PC-3 (cell line): ENCODE data around the gene MT1B. TPM values are rescaled to one million over a fixed set of nuclear protein-coding genes. Genes with fewer than 3 reads are reported as not detected.
A peak's percentile ranks its signal among the peaks of the same experiment; 100 is the strongest.

Source experiments
- ATAC-seq: fragments of 200-7000 bp; cut with Tn5 transposase; 2 replicates; pipeline ENCODE4 v1.9.1; 2020; ENCODE audit warnings: mild to moderate bottlenecking, moderate library complexity
- BruUV-seq: library from RNA; stranded (reverse); fragments of 400-500 nt; replicated peaks from 2 replicates; lab custom pipeline; 2021; lab: Mats Ljungman, UMichigan
- CTCF ChIA-PET: fragments of 300-600 bp; sonication (Branson Sonifier 250); formaldehyde crosslinking; loops from one replicate; lab custom pipeline; 2022; ENCODE audit warnings: antibody characterized with exemption; lab: Charles Lee
- POLR2A ChIA-PET: fragments of 300-600 bp; sonication (Branson Sonifier 250); formaldehyde crosslinking; loops from one replicate; lab custom pipeline; 2022; ENCODE audit warnings: antibody characterized with exemption; ENCODE audit not compliant: unreplicated experiment; lab: Charles Lee
- DNase-seq: peaks from one replicate; pipeline ENCODE4 v3.0.0-alpha.2; 2015
- H2AFZ ChIP-seq: fragments of 300-600 bp; sonication (generic); 2 replicates; pipeline ENCODE4 v1.6.0; 2016; ENCODE audit warnings: antibody characterized with exemption, low read length
- H3F3A ChIP-seq: fragments of 300-600 bp; sonication (generic); one replicate; pipeline ENCODE4 v1.6.0; 2017; ENCODE audit warnings: antibody characterized with exemption, low read length, control low read depth, mild to moderate bottlenecking; ENCODE audit not compliant: unreplicated experiment
- H3K27ac ChIP-seq: fragments of 300-600 bp; sonication (generic); 2 replicates; pipeline ENCODE4 v1.5.1; 2016; ENCODE audit warnings: mild to moderate bottlenecking, low read length
- H3K27me3 ChIP-seq: fragments of 300-600 bp; sonication (generic); 2 replicates; pipeline ENCODE4 v1.6.1; 2016; ENCODE audit warnings: low read length, mixed read lengths
- H3K36me3 ChIP-seq: fragments of 300-600 bp; sonication (generic); 2 replicates; pipeline ENCODE4 v1.6.1; 2016; ENCODE audit warnings: low read depth, mixed run types, low read length, mixed read lengths
- H3K4me1 ChIP-seq: fragments of 300-600 bp; sonication (generic); 2 replicates; pipeline ENCODE4 v1.5.1; 2016; ENCODE audit warnings: low read length; ENCODE audit not compliant: insufficient read depth
- H3K4me2 ChIP-seq: fragments of 300-600 bp; sonication (generic); 2 replicates; pipeline ENCODE4 v1.6.0; 2016; ENCODE audit warnings: low read length
- H3K4me3 ChIP-seq: fragments of 300-600 bp; sonication (generic); 2 replicates; pipeline ENCODE4 v1.5.1; 2016; ENCODE audit warnings: mild to moderate bottlenecking, low read length, mixed read lengths
- H3K79me2 ChIP-seq: fragments of 300-600 bp; sonication (generic); 2 replicates; pipeline ENCODE4 v1.6.1; 2017; ENCODE audit warnings: low read length, mixed read lengths
- H3K9ac ChIP-seq: fragments of 300-600 bp; sonication (generic); 2 replicates; pipeline ENCODE4 v1.6.0; 2016; ENCODE audit warnings: mild to moderate bottlenecking, low read length
- H3K9me2 ChIP-seq: fragments of 300-600 bp; sonication (generic); replicated peaks from 2 replicates; pipeline ENCODE4 v1.6.1; 2016; ENCODE audit warnings: mixed run types, low read length, mixed read lengths
- H3K9me3 ChIP-seq: fragments of 300-600 bp; sonication (generic); 2 replicates; pipeline ENCODE4 v1.6.1; 2016; ENCODE audit warnings: low read length, mixed read lengths
- H4K20me1 ChIP-seq: fragments of 300-600 bp; sonication (generic); 2 replicates; pipeline ENCODE4 v1.6.1; 2016; ENCODE audit warnings: low read length, mixed read lengths
- CTCF ChIP-seq: fragments of 300-600 bp; sonication (generic); conservative IDR thresholded peaks from 2 replicates; pipeline ENCODE4 v1.5.1; 2017; ENCODE audit warnings: antibody characterized with exemption, low read depth, mild to moderate bottlenecking, low read length
- EZH2 ChIP-seq: fragments of 300-600 bp; sonication (generic); IDR thresholded peaks from one replicate; pipeline ENCODE4 v1.6.1; 2017; ENCODE audit warnings: antibody characterized with exemption, mild to moderate bottlenecking, low read length; ENCODE audit not compliant: unreplicated experiment
- EZH2phosphoT487 ChIP-seq: fragments of 300-600 bp; sonication (generic); IDR thresholded peaks from 2 replicates; pipeline ENCODE4 v1.6.1; 2018; ENCODE audit warnings: mild to moderate bottlenecking, antibody characterized with exemption, low read length, borderline replicate concordance
- intact Hi-C: fragments of 100-400 bp; cut with micrococcal nuclease; formaldehyde crosslinking; loops from 2 replicates; pipeline ENCODE4 v1.9.0; 2023
- total RNA-seq: library from RNA; depleted of rRNA; stranded (reverse); fragments of >200 nt; gene quantifications from 2 replicates; pipeline ENCODE4 v1.2.3, GENCODE V29; 2014

Gene MT1B
- total RNA-seq, 1 experiment from 2014 or later, result not detected

GRCh38 chr16:56605475-56605874, 46.2 kb upstream of the MT1B start:
- H3K79me2 ChIP-seq, result peaks cover 13% of the 10 kb centered on the region
- ChIA-PET CTCF (no interaction called here), POLR2A (no interaction called here)
- peaks cover 14% of the 10 kb centered on the region for H3F3A ChIP-seq
- no peaks in the 10 kb centered on the region for H4K20me1 ChIP-seq
- H3K4me2 ChIP-seq, result peak overlapping the region; percentile 93
- H3K36me3 ChIP-seq, result no peaks in the 10 kb centered on the region
- no peak overlapping the region; the same call in 1 of the 2 replicates for H3K4me3 ChIP-seq
- TF ChIP-seq EZH2 (no peak), CTCF (no peak), EZH2phosphoT487 (no peak)
- no peak overlapping the region for H3K9ac ChIP-seq
- no peaks in the 10 kb centered on the region for H3K9me3 ChIP-seq
- peaks cover 45% of the 10 kb centered on the region for H3K4me1 ChIP-seq
- no peak for DNase-seq
- ATAC-seq, result no peak
- H2AFZ ChIP-seq, result no peak overlapping the region
- intact Hi-C loops, result loop anchor here (5.0 to 10.0 kb wide), 3 partner anchors 49 to 182 kb away; partner anchors contain the start of genes MT1B, MT1F and MT1X
- no peaks in the 10 kb centered on the region for H3K9me2 ChIP-seq
- no peaks in the 10 kb centered on the region for H3K27me3 ChIP-seq
- BruUV-seq, result no TSS peak
- H3K27ac ChIP-seq, result peak overlapping the region; percentile 82

- Histone ChIP-seq H3K9me3 (no peaks in the 10 kb centered on the region), H4K20me1 (no peaks in the 10 kb centered on the region), H3K79me2 (peaks cover 16% of the 10 kb centered on the region), H3K27me3 (no peaks in the 10 kb centered on the region), H3K4me3 (no peak overlapping the region; the same call in 1 of the 2 replicates), H3K9me2 (no peaks in the 10 kb centered on the region), H3K36me3 (no peaks in the 10 kb centered on the region), H3K27ac (peak overlapping the region; percentile 82), H3K4me1 (peaks cover 51% of the 10 kb centered on the region), H2AFZ (no peak overlapping the region), H3F3A (peaks cover 14% of the 10 kb centered on the region), H3K9ac (peak overlapping the region; percentile 37; the same call in 1 of the 2 replicates), H3K4me2 (peak overlapping the region; percentile 93)
- intact Hi-C loops, result loop anchor here (2.0 to 10.0 kb wide), 4 partner anchors 21 to 181 kb away; partner anchors contain the start of genes MT1B, MT1F and MT1X
- no peak for TF ChIP-seq EZH2
- TF ChIP-seq EZH2phosphoT487, result no peak
- no peak for TF ChIP-seq CTCF
- BruUV-seq, result no TSS peak
- ChIA-PET POLR2A (no interaction called here), CTCF (interaction anchor here (1.1 to 1.2 kb wide), 2 partner anchors 96 to 183 kb away, joined by 4 to 7 read pairs; no protein-coding TSS in a partner anchor)
- DNase-seq (no peak), ATAC-seq (peak; percentile 0; the same call in 1 of the 2 replicates)
Measured at GRCh38 chr16:56606071-56606475, 45.6 kb upstream of the MT1B start.

GRCh38 chr16:56606476-56607108, 45.1 kb upstream of the MT1B start:
- ATAC-seq, result peak; percentile 21
- H3K9me3 ChIP-seq, result no peaks in the 10 kb centered on the region
- peak overlapping the region; percentile 93 for H3K4me2 ChIP-seq
- H3K4me1 ChIP-seq, result peaks cover 56% of the 10 kb centered on the region
- no peaks in the 10 kb centered on the region for H4K20me1 ChIP-seq
- no peak for TF ChIP-seq EZH2
- peak; percentile 40; the same call in 1 of the 2 replicates for TF ChIP-seq EZH2phosphoT487
- no peak for TF ChIP-seq CTCF
- peaks cover 14% of the 10 kb centered on the region for H3F3A ChIP-seq
- ChIA-PET POLR2A (interaction anchor here (1.0 kb wide), 1 partner anchor 73 kb away, joined by 3 read pairs; no protein-coding TSS in a partner anchor), CTCF (interaction anchor here (1.1 to 1.2 kb wide), 2 partner anchors 96 to 183 kb away, joined by 4 to 7 read pairs; no protein-coding TSS in a partner anchor)
- no peaks in the 10 kb centered on the region for H3K9me2 ChIP-seq
- no peaks in the 10 kb centered on the region for H3K27me3 ChIP-seq
- H3K79me2 ChIP-seq, result peaks cover 16% of the 10 kb centered on the region
- BruUV-seq, result no TSS peak
- H3K4me3 ChIP-seq, result peak overlapping the region; percentile 27; the same call in 1 of the 2 replicates
- peak overlapping the region; percentile 37 for H3K9ac ChIP-seq
- H2AFZ ChIP-seq, result no peak overlapping the region
- intact Hi-C loops, result loop anchor here (2.0 to 10.0 kb wide), 4 partner anchors 20 to 181 kb away; partner anchors contain the start of genes MT1B, MT1F and MT1X
- peak overlapping the region; percentile 82 for H3K27ac ChIP-seq
- peak; percentile 85 for DNase-seq
- no peaks in the 10 kb centered on the region for H3K36me3 ChIP-seq
